22Rv1 (cell line): ENCODE results near the gene TP73.

Experiments used
- ZFX ChIP-seq: fragments of 450-650 bp; IDR thresholded peaks from 2 replicates; pipeline ENCODE4 v1.6.1; 2017; ENCODE audit warnings: antibody characterized with exemption, borderline replicate concordance
- TF ChIP-seq, protein P1 (sequence below): fragments of 450-650 bp; IDR thresholded peaks from 2 replicates; pipeline ENCODE4 v1.5.1; 2017; ENCODE audit warnings: mild to moderate bottlenecking

DNA sequence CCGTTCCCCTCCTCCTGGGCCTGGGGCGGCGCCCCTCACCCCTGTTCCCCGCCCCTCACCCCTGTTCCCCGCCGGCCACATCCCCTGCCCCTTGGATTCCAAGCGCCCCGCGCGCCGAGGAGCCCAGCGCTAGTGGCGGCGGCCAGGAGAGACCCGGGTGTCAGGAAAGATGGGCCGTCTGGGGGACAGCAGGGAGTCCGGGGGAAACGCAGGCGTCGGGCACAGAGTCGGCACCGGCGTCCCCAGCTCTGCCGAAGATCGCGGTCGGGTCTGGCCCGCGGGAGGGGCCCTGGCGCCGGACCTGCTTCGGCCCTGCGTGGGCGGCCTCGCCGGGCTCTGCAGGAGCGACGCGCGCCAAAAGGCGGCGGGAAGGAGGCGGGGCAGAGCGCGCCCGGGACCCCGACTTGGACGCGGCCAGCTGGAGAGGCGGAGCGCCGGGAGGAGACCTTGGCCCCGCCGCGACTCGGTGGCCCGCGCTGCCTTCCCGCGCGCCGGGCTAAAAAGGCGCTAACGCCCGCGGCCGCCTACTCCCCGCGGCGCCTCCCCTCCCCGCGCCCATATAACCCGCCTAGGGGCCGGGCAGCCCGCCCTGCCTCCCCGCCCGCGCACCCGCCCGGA, at the start of gene TP73:
- TF ChIP-seq, protein P1, sequence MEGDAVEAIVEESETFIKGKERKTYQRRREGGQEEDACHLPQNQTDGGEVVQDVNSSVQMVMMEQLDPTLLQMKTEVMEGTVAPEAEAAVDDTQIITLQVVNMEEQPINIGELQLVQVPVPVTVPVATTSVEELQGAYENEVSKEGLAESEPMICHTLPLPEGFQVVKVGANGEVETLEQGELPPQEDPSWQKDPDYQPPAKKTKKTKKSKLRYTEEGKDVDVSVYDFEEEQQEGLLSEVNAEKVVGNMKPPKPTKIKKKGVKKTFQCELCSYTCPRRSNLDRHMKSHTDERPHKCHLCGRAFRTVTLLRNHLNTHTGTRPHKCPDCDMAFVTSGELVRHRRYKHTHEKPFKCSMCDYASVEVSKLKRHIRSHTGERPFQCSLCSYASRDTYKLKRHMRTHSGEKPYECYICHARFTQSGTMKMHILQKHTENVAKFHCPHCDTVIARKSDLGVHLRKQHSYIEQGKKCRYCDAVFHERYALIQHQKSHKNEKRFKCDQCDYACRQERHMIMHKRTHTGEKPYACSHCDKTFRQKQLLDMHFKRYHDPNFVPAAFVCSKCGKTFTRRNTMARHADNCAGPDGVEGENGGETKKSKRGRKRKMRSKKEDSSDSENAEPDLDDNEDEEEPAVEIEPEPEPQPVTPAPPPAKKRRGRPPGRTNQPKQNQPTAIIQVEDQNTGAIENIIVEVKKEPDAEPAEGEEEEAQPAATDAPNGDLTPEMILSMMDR: no peak
- no peak for TF ChIP-seq ZFX
